Left lung (tissue), 10 donors: Measurements from ENCODE around the gene KLRB1. TPM values are rescaled to one million over a fixed set of nuclear protein-coding genes. Genes with fewer than 3 reads are reported as not detected.
"Not testable (repeated sequence)": the region's sequence is repeated elsewhere in the genome, so short reads cannot be mapped to it uniquely, and the experiment has no call there.

Experiments
- ATAC-seq: fragments of 200-7000 bp; cut with Tn5 transposase; one replicate; pipeline ENCODE4 v1.9.1; 2020; ENCODE audit warnings: moderate library complexity
- DNase-seq, 4 donors: peaks; one replicate each; pipeline ENCODE4 v3.0.0-alpha.2; 2013 to 2020
- H3K27ac ChIP-seq, 2 donors: fragments of 200-600 bp; sonication (generic) in 1 of 2; one replicate each; pipeline versions ENCODE4 v1.5.0 to v1.8.0; 2020 to 2021
- H3K27me3 ChIP-seq, 2 donors: fragments of 200-600 bp; sonication (generic) in 1 of 2; one replicate each; pipeline versions ENCODE4 v1.5.0 to v1.8.0; 2020 to 2021
- H3K36me3 ChIP-seq, 2 donors: fragments of 200-600 bp; sonication (generic) in 1 of 2; one replicate each; pipeline versions ENCODE4 v1.5.0 to v1.8.0; 2020 to 2021
- H3K4me1 ChIP-seq, 2 donors: fragments of 200-600 bp; one replicate each; pipeline ENCODE4 v1.8.0; 2021
- H3K4me3 ChIP-seq, 2 donors: fragments of 200-600 bp; sonication (generic) in 1 of 2; one replicate each; pipeline versions ENCODE4 v1.5.0 to v1.8.0; 2020 to 2021; ENCODE audit warnings: mild to moderate bottlenecking in 1 of 2
- H3K9me3 ChIP-seq, 2 donors: fragments of 200-600 bp; sonication (generic) in 1 of 2; one replicate each; pipeline versions ENCODE4 v1.5.0 to v1.8.0; 2020 to 2021
- intact Hi-C, 2 donors: fragments of 100-400 bp; cut with DNase I; formaldehyde crosslinking; loops; one replicate each; pipeline versions ENCODE4 v1.11.2 to v1.14.2; 2022
- polyA plus RNA-seq, 6 donors: library from polyadenylated mRNA; unstranded; fragments of 120-200 nt; gene quantifications; one replicate each; pipeline ENCODE4 v1.2.1, GENCODE V29; 2013; ENCODE audit not compliant: insufficient read length in 6 of 6
- total RNA-seq, 2 donors: library from RNA; stranded (reverse); fragmentation: NEBNext Ultra II Directional; extraction: Animal tissue kit (Norgen Biotek cat#: 25700); gene quantifications; one replicate each; pipeline ENCODE4 v1.2.1, GENCODE V29; 2021
- TF ChIP-seq, protein P1 (sequence below), 2 donors: fragments of 200-600 bp; sonication (generic) in 1 of 2; IDR thresholded peaks; one replicate each; pipeline versions ENCODE4 v1.5.0 to v1.8.0; 2021; ENCODE audit warnings: antibody characterized with exemption in 2 of 2
- donor health status: DM: no; HTN: yes; CAD: no.
- donor health status: DM: no; HTN: no; CAD: no.

The KLRB1 gene
- total and polyA plus RNA-seq, 8 donors, result 1.8 to 3.8 (median 2.7) TPM

DNA sequence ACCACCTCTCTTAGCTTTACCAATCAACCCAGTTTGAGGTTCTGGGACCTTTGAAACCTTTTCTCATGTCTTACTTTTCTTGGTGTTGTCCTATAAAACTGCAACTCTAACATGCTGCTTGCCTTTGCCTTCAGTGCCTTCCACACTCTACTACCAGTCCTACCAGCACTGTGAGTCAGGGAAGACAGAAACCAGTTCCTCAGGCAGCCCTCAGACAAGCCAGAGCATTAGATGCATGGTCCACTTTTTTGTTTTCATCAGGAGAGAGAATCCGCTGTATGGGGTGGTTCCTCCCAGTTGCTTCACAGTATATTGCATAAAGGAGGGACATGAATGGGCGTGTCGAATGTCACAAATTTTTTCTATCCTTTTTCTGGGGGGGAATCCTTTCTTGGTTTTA, 17.3 kb upstream of the KLRB1 start:
- H3K4me1 ChIP-seq, result peaks cover 0 to 4% of the 10 kb centered on the region in 2 donors
- ATAC-seq (no peak), DNase-seq (no peak)
- peaks cover 0 to 4% of the 10 kb centered on the region in 2 donors for H3K9me3 ChIP-seq
- no peak overlapping the region for H3K27ac ChIP-seq
- H3K4me3 ChIP-seq, result no peak overlapping the region
- intact Hi-C loops, result no loop called here
- no peaks in the 10 kb centered on the region for H3K27me3 ChIP-seq
- H3K36me3 ChIP-seq, result no peaks in the 10 kb centered on the region
- TF ChIP-seq, protein P1, sequence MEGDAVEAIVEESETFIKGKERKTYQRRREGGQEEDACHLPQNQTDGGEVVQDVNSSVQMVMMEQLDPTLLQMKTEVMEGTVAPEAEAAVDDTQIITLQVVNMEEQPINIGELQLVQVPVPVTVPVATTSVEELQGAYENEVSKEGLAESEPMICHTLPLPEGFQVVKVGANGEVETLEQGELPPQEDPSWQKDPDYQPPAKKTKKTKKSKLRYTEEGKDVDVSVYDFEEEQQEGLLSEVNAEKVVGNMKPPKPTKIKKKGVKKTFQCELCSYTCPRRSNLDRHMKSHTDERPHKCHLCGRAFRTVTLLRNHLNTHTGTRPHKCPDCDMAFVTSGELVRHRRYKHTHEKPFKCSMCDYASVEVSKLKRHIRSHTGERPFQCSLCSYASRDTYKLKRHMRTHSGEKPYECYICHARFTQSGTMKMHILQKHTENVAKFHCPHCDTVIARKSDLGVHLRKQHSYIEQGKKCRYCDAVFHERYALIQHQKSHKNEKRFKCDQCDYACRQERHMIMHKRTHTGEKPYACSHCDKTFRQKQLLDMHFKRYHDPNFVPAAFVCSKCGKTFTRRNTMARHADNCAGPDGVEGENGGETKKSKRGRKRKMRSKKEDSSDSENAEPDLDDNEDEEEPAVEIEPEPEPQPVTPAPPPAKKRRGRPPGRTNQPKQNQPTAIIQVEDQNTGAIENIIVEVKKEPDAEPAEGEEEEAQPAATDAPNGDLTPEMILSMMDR (IDR thresholded peaks at IDR 0.05), result no peak

DNA sequence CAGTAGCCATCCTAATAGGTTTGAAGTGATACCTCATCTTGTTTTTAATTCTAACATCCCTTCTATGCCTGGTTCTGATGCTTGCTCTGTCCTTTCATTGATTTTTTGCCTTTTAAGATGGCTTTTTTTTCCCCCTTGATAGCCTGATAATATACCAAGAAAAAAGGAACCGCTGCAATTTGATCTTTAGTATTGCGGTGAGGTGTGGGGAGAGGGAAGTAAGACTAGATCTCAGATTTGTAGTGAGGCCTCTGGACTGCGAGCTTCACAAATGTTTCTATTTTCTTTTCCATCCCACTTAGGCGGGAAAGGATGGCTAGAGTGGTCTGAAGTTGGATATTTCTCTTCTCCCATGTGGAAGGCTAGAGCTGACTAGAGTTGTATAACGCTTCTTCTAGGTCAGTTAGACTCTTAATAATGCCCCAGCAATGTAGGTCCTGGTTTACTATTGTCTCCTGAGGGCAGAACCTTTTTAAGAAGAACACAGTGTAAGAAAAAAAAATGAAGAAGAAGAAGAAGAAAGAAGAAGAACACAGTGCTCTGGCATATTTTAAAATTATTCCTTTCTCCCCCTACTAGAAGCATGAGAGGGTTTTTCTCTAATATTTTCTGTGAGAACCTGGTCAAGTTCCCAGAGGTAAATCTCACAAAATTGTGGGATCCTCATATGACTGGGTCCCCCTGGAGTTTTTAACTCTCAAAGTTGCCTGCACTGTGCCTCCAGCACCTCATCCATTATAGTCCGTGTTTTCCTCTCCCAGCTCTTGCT, 11.9 kb upstream of the KLRB1 start:
- Histone ChIP-seq H3K9me3 (peaks cover 0 to 4% of the 10 kb centered on the region in 2 donors), H3K27ac (no peak overlapping the region), H3K4me3 (no peak overlapping the region), H3K4me1 (no peaks in the 10 kb centered on the region), H3K36me3 (no peaks in the 10 kb centered on the region), H3K27me3 (no peaks in the 10 kb centered on the region)
- DNase-seq (no peak), ATAC-seq (no peak)
- intact Hi-C loops, result no loop called here
- TF ChIP-seq, protein P1 (IDR thresholded peaks at IDR 0.05), result no peak

DNA sequence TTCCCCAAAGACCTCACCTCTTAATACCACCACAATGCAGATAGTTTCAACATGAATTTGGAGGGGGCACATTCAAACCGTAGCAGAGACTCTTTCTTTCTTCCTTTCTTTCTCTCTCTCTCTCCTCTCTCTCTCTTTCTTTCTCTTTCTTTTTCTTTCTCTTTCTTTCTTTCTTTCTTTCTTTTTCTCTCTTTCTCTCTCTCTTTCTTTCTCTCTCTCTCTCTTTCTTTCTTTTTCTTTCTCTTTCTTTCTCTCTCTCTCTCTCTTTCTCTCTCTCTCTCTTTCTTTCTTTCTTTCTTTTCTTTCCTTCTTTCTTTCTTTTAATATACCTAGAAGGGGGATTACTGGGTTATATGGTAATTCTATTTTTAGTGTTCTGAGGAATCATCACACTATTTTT, 11.2 kb upstream of the KLRB1 start:
- H3K9me3 ChIP-seq, H3K27me3 ChIP-seq, H3K4me1 ChIP-seq, DNase-seq, H3K27ac ChIP-seq, H3K4me3 ChIP-seq, ATAC-seq, H3K36me3 ChIP-seq, intact Hi-C loops: not testable (repeated sequence)

DNA sequence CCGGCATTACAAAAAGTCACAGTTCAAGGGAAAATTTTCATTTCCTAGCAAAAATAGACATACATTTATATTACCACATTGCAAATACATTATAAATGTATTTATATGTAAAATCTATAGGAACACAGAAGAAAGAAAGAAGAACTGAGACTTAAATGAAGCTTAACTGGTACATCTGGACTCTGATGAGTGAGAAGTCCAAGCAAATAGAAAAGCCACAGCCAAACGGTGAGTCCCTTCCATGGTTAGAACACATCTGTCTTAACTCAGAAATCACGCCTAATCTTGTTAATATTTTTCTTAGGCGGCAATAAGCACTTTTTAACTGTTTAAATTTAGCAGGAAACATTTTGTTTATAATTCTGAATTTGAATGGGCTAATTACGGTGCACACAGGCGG, 9.4 kb upstream of the KLRB1 start:
- no peak overlapping the region for H3K4me3 ChIP-seq
- no peaks in the 10 kb centered on the region for H3K36me3 ChIP-seq
- DNase-seq (no peak), ATAC-seq (no peak)
- H3K9me3 ChIP-seq, result no peaks in the 10 kb centered on the region
- no peaks in the 10 kb centered on the region for H3K27me3 ChIP-seq
- H3K27ac ChIP-seq, result no peak overlapping the region
- intact Hi-C loops, result no loop called here
- no peaks in the 10 kb centered on the region for H3K4me1 ChIP-seq
- TF ChIP-seq, protein P1 (IDR thresholded peaks at IDR 0.05), result no peak

DNA sequence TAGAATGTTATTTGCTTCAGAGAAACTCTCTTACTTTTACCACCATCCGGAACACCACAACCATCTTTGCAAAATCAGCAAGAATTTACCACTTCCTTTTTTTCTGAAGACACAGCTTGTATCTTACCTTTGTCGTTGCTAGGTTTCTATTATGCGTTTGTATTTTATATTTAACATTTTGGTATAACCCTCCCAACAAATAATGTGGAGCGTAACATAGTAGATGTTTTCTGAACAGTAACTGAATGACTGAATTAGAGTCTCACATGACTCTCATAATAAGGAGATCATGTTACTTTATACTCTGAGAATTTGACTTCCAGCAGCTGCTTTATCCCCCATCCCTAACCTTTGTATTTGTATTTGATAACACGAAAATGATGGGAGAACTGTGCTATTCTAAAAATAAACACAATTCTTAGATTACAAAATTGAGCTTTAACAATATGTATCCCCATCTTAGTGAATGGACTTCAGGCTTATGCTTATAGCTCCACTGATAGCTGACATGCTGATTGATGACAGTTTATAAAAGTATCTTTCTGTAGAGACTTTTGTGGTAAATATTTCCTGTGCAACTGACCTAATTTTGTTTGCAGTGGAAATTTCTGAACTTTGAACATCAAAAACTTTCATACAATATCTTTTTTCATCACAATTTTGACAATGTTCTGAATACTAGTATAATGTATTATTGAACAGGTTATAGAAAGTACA, 7.9 kb upstream of the KLRB1 start:
- H3K9me3 ChIP-seq, result no peaks in the 10 kb centered on the region
- peak overlapping the region in 1 of 2 donors; percentile 50 for H3K27ac ChIP-seq
- TF ChIP-seq, protein P1 (IDR thresholded peaks at IDR 0.05), result no peak
- no peak for ATAC-seq
- no peak overlapping the region for H3K4me3 ChIP-seq
- intact Hi-C loops, result no loop called here
- H3K4me1 ChIP-seq, result no peaks in the 10 kb centered on the region
- DNase-seq, result no peak
- no peaks in the 10 kb centered on the region for H3K27me3 ChIP-seq
- no peaks in the 10 kb centered on the region for H3K36me3 ChIP-seq

DNA sequence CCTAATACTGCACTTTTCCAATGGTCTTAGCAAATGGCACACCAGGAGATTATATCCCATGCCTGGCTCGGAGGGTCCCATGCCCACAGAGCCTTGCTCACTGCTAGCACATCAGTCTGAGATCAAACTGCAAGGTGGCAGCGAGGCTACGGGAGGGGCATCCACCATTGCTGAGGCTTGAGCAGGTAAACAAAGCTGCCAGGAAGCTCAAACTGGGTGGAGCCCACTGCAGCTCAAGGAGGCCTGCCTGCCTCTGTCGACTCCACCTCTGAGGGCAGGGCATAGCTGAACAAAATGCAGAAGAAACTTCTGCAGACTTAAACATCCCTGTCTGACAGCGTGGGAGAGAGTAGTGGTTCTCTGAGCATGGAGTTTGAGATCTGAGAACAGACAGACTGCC, 2.9 kb upstream of the KLRB1 start:
- H3K27ac ChIP-seq, ATAC-seq, H3K36me3 ChIP-seq, H3K9me3 ChIP-seq, H3K4me3 ChIP-seq, DNase-seq, H3K27me3 ChIP-seq, intact Hi-C loops, H3K4me1 ChIP-seq: not testable (repeated sequence)
